Right hindlimb (tissue), 1 donor: ENCODE data around the gene LRRC4C.

Experiments
- DNase-seq: peaks from one replicate; pipeline ENCODE4 v3.0.0-alpha.2; 2018

The LRRC4C gene

DNA sequence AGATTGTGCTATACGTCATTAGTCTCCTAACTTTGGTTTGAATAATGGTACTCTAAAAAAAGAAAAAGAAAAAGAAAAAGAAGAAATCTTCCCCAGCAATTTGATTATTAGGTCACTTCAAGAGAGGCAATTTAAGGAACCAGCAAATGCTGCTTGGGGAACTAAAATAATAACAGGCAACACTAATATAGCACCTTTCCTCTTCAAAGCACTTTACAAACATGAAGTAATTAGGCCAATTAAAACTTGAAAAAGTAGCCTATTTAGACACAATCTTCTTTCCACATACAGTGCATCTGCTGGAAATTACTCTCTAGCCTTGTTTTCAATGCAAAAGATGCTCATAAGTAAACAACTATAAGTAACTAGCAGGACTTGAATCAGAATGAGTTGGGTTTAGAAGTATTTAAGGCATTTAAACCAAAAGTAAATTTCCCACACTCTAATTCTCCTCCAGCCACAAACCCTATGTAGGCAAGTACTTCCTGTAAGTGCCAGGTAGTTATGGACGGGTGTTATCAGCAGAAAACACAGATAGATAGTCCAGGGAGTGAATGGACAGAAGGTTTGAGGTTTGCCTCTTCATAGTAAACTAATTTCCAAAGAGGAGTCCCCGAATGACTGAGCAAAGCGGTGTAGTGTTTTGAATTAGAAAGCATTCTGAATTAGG is 44.5 kb downstream of the LRRC4C start:
- DNase-seq, result no peak

GRCh38 chr11:41413843-41414242 is 45.6 kb downstream of the LRRC4C start:
- no peak for DNase-seq

GRCh38 chr11:41405812-41406211 is 53.6 kb downstream of the LRRC4C start:
- no peak for DNase-seq

DNA sequence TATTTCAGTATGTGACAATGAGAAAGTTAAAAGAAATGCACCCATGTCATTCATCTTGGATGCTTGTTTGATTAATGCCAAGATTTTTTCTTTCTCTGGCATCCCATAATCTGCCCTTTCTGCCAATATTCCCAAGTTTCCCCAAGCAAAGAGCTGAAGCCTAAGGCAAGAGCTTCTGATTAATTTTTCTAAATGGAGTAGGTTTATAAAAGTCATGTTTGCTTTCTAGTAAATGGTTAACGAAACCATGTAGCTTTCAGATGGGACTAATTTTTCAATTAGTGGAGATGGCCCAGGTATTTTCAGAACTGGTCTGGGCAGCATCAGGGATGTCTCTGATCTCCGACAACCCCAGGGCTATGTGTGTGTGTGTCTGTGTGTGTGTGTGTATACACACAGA is 55.3 kb downstream of the LRRC4C start:
- DNase-seq, result no peak

DNA sequence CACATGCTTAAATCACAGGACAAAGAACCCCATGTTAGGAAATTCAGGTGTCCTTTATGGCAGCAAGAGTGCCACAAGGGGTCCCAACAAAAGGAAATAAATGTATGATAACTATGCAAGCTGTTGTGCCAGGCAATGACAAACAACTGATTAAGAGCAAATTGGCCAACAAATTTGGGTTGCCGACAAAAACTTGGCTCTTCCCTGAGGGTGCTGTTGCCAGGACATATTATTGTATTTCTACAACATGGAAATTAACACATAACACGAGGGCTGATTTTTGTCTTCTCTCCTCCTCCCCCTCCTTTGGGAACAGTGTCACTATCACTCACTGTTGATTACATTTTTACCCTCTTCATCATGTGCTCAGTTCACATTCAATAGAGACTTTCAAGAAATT is 56.0 kb downstream of the LRRC4C start:
- no peak for DNase-seq

- DNase-seq, result no peak
These were observed 58.6 kb downstream of the LRRC4C start for GRCh38 chr11:41400819-41401382.

GRCh38 chr11:41400124-41400523 is 59.3 kb downstream of the LRRC4C start:
- no peak for DNase-seq

DNA sequence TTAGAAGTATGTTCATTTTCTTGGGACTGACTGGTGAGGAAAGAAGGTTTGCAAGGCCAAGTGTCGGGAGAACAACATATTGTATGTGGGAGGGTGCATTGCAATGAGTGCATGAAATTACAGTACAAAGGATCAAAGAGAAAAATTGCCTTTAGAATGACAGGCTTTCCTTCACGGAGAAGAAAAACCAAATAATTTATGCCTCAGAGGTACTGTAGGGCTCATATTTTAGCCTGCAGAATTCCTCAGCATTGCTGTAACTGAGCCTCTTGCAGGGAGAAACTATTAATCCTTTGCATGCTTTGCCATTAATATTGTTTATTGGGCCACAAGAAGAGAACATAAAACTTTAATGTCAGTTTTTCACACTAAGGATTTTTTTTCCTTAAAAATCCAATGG is 60.1 kb downstream of the LRRC4C start:
- no peak for DNase-seq

DNA sequence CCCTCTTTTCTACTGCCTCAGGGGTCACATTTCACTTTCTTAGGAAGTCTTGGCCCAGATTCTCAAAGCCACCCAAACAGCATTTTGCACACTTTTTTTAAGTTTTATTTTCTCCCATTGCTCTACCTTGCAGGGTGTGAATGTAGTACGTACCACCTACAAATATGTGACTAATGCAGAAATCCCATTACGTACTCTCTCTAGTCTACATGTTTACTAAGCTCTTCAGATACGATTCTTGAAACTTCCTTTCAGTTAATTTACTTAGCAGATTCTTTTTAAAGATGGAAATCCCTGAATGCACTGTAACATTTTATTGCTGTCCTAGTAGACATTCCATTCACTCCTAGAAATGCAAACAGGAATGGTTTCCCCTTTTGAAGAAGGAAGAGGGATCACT is 61.3 kb downstream of the LRRC4C start:
- DNase-seq, result no peak

DNA sequence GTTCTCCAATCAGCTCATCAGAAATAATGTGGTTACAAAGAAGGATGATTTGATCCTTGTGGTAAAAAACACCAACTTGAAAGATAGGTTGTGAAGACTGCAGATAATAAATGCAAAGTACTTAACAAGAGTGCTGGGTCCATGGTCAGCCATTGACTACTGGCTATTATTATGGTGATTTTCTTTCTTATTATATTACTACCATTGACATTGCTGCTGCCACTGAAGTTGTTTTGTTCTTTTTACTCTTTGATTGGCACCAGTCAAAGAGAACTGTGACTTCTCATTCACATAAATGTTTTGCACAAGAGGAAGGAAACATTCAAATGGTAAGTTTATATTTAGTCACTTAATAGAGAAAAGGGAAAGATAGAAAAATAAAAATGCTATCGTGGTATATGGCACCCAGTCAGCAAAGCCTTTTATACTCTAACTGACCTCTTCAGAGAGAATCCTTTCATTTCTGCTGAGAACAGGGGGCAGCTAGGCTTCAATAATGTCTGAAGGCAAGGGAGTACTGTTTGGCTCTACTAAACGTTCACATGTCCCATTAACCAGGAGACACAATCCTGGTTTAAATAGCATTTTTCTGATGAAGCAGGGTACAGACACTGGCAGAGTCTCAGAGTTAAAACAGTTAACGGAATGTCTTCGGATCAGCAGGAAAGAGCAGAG is 64.8 kb downstream of the LRRC4C start:
- DNase-seq, result no peak

DNA sequence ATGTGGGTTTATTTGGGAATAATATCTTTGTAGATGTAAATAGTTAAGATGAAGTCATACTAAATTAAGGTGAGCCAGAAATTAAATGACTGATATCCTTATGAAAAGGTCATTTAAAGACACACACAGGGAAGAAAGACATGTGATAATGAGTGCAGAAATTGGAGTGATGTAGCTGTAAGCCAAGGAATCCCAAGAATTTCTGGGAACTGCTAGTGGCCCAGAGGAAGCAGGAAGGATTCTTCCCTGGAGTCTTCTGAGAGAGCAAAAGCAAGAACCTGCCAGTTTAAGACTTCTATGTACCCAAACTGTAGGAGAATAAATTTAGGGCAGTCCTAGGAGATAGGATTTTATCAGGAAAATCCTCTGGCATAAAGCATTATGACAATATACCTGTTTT is 66.9 kb downstream of the LRRC4C start:
- DNase-seq, result no peak

GRCh38 chr11:41389623-41390130 is 69.8 kb downstream of the LRRC4C start:
- DNase-seq, result no peak

GRCh38 chr11:41384329-41384728 is 75.1 kb downstream of the LRRC4C start:
- DNase-seq, result no peak

DNA sequence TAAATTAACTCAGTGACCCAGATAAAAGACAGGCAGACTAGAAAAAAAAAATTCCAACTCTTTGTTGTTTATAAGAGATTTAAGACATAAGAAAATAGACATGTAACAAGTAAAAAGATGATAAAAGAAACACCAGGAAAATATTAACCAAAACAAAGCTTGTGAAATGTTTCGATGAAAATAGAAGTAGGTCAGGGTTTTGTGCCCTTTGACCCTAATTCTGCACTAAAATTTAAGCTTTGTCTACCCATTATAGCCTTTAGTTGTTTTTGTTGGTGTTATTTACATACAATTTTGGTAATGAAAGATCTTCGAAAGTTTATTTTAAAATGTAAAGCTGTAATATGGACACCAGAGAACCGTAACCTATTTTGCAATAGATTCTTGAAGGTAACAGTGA is 75.7 kb downstream of the LRRC4C start:
- DNase-seq, result no peak

DNA sequence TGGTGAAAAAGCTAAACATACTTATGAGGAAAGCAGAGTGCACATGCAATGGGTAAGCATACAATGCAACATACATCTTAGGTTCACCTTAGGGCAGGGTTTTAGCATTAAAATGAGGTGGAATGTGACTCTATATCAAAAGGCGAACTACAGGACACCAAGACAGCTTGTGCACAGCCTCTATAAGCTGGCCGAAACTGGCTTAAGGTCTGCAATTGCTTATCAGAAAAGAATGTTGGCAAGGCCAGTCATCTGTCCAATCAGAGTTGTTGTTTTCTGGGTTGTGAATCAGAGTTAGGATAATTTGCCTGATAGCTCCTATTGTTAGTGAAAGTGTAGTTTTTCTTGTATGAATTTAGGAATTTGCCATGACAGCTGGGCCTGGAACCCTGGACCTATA is 76.5 kb downstream of the LRRC4C start:
- DNase-seq, result no peak

- no peak for DNase-seq
These were observed 80.4 kb downstream of the LRRC4C start for GRCh38 chr11:41379084-41379483.

DNA sequence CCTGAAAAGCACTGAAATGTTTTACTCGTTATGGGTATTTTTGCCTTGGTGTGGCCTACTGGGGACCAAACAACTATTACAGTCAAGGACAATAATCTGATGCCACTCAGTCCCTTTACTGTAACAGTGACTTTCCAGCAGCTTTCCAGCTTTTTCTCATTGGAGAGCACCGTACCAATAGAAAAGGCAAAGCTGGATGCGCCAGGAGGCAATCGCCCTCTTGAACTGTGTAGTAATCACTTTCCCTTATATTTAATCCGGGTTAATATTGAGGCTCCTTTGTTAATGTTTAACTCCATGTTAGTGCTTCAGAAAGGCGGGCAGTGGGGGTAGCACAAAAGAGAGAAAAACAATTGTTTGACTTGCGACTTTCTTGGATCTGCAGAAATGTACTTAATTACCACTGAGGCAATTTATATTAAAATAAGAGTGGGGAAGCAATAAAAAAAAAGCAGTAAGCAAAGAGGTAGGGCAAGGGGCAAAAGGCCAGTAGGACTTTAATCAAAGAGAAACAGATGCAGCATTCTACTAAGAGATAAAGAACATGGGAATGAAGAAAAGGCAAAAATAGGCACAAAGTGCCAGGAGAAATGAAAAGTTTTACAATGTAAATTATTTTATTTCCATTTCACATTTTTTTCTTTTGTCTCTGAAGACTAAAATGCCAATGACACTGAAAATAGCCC is 81.6 kb downstream of the LRRC4C start:
- DNase-seq, result no peak

GRCh38 chr11:41351825-41352224 is 107.6 kb downstream of the LRRC4C start:
- DNase-seq, result no peak

DNA sequence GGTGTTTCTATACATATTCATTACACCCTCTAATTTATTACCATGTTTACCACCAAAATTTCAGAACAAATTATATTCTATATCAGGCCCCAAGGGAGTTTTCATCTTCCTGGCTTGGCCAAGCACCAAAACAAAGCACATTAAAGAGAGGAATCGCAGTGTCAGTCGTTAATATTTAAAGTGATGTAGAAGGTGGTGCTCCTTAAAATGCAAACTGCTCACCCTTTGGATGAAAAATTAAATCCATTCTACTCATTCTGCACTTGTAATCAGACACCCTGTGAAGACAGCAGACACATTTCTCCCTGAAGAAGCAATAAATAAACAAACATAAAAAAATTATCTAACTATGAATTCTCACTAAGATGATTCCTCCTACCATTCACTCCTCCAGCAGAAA is 113.4 kb downstream of the LRRC4C start:
- DNase-seq, result no peak

GRCh38 chr11:41334007-41334933 is 125.2 kb downstream of the LRRC4C start:
- DNase-seq, result no peak

- no peak for DNase-seq
These were observed 126.1 kb downstream of the LRRC4C start for GRCh38 chr11:41333357-41333756.

GRCh38 chr11:41328324-41328723 is 131.1 kb downstream of the LRRC4C start:
- DNase-seq, result no peak

GRCh38 chr11:41323446-41323845 is 136.0 kb downstream of the LRRC4C start:
- DNase-seq, result peak; percentile 29
